IMR-90 (cell line): ENCODE measurements around the gene BBS7. TPM values are rescaled to one million over a fixed set of nuclear protein-coding genes. Genes with fewer than 3 reads are reported as not detected.
A peak's percentile ranks its signal among the peaks of the same experiment; 100 is the strongest.

Experiments
- ATAC-seq: fragments of 200-7000 bp; cut with Tn5 transposase; 2 replicates; pipeline ENCODE4 v1.9.1; 2020; ENCODE audit warnings: low read depth, mild to moderate bottlenecking, moderate library complexity
- BruUV-seq: library from RNA; stranded (reverse); fragments of 400-500 nt; replicated peaks from 2 replicates; lab custom pipeline; 2021; lab: Mats Ljungman, UMichigan
- CTCF ChIA-PET: fragments of 300-600 bp; formaldehyde crosslinking; extraction: SDS; loops from one replicate; lab custom pipeline; 2021; ENCODE audit warnings: antibody characterized with exemption; lab: Yijun Ruan, JAX
- POLR2A ChIA-PET: fragments of 300-600 bp; sonication (Branson Sonifier 250); formaldehyde crosslinking; loops from one replicate; lab custom pipeline; 2022; ENCODE audit warnings: antibody characterized with exemption; ENCODE audit not compliant: unreplicated experiment; lab: Charles Lee
- DNase-seq: peaks from one replicate; pipeline ENCODE4 v3.0.0; 2013
- H2AFZ ChIP-seq: replicated peaks from 2 replicates; pipeline ENCODE3; 2013; ENCODE audit warnings: low read length, mild to moderate bottlenecking; ENCODE audit not compliant: poor library complexity
- H2AK5ac ChIP-seq: 2 replicates; pipeline ENCODE4 v1.6.1; 2013; ENCODE audit warnings: low read depth, low read length, inconsistent platforms
- H2AK9ac ChIP-seq: replicated peaks from 2 replicates; pipeline ENCODE3; 2013; ENCODE audit warnings: mild to moderate bottlenecking, low read depth, low read length, moderate library complexity; ENCODE audit not compliant: poor library complexity
- H2BK120ac ChIP-seq: 2 replicates; pipeline ENCODE4 v1.6.1; 2013; ENCODE audit warnings: low read depth, low read length, inconsistent platforms
- H2BK15ac ChIP-seq: 3 replicates; pipeline ENCODE4 v1.6.1; 2013; ENCODE audit warnings: low read depth, low read length, inconsistent platforms
- H2BK20ac ChIP-seq: 2 replicates; pipeline ENCODE4 v1.6.1; 2013; ENCODE audit warnings: low read depth, mild to moderate bottlenecking, inconsistent platforms, low read length, moderate library complexity
- H2BK5ac ChIP-seq: 2 replicates; pipeline ENCODE4 v1.6.1; 2013; ENCODE audit warnings: mild to moderate bottlenecking, low read depth, low read length, inconsistent platforms; ENCODE audit not compliant: poor library complexity, severe bottlenecking
- H3K14ac ChIP-seq: replicated peaks from 2 replicates; pipeline ENCODE4 v1.6.1; 2013; ENCODE audit warnings: low read depth, low read length, inconsistent platforms
- H3K18ac ChIP-seq: 2 replicates; pipeline ENCODE4 v1.6.1; 2013; ENCODE audit warnings: low read depth, low read length, control low read depth
- H3K23ac ChIP-seq: 2 replicates; pipeline ENCODE4 v1.6.1; 2013; ENCODE audit warnings: low read depth, low read length, inconsistent platforms
- H3K27ac ChIP-seq: 2 replicates; pipeline ENCODE4 v1.5.1; 2013; ENCODE audit warnings: mild to moderate bottlenecking, control low read depth, low read length; ENCODE audit not compliant: insufficient read depth
- H3K27me3 ChIP-seq: 2 replicates; pipeline ENCODE4 v1.6.1; 2013; ENCODE audit warnings: low read length; ENCODE audit not compliant: control insufficient read depth, insufficient read depth
- H3K36me3 ChIP-seq: 2 replicates; pipeline ENCODE4 v1.6.1; 2013; ENCODE audit warnings: low read length, mixed read lengths; ENCODE audit not compliant: control insufficient read depth, insufficient read depth
- H3K4ac ChIP-seq: 2 replicates; pipeline ENCODE4 v1.6.1; 2013; ENCODE audit warnings: low read depth, low read length, inconsistent platforms
- H3K4me1 ChIP-seq: 2 replicates; pipeline ENCODE4 v1.6.1; 2013; ENCODE audit warnings: low read length, mixed read lengths; ENCODE audit not compliant: control insufficient read depth, insufficient read depth
- H3K4me2 ChIP-seq: 2 replicates; pipeline ENCODE4 v1.6.1; 2013; ENCODE audit warnings: low read depth, mild to moderate bottlenecking, control low read depth, low read length, moderate library complexity
- H3K4me3 ChIP-seq: 2 replicates; pipeline ENCODE4 v1.5.1; 2013; ENCODE audit warnings: low read depth, mild to moderate bottlenecking, control low read depth, low read length, moderate library complexity; ENCODE audit not compliant: insufficient read depth
- H3K56ac ChIP-seq: 2 replicates; pipeline ENCODE4 v1.6.1; 2013; ENCODE audit warnings: low read length, inconsistent platforms; ENCODE audit not compliant: insufficient read depth; ENCODE audit errors: extremely low read depth
- H3K79me1 ChIP-seq, 2 experiments: 2 replicates each; pipeline ENCODE4 v1.6.1; 2013; ENCODE audit warnings: low read length in 2 of 2, inconsistent platforms in 1 of 2, low read depth in 1 of 2
- H3K9ac ChIP-seq: 2 replicates; pipeline ENCODE4 v1.6.1; 2013; ENCODE audit warnings: low read depth, low read length, control low read depth
- H3K9me1 ChIP-seq: 2 replicates; pipeline ENCODE4 v1.6.1; 2013; ENCODE audit warnings: low read length, inconsistent platforms; ENCODE audit not compliant: insufficient read depth
- H3K9me3 ChIP-seq: 2 replicates; pipeline ENCODE4 v1.6.1; 2013; ENCODE audit warnings: low read length; ENCODE audit not compliant: control insufficient read depth, insufficient read depth
- H4K20me1 ChIP-seq: 2 replicates; pipeline ENCODE4 v1.6.1; 2013; ENCODE audit warnings: low read length, inconsistent platforms; ENCODE audit not compliant: insufficient read depth
- H4K5ac ChIP-seq: 2 replicates; pipeline ENCODE4 v1.6.1; 2013; ENCODE audit warnings: mild to moderate bottlenecking, low read depth, low read length, control low read depth
- H4K8ac ChIP-seq, 2 experiments: 2 replicates each; pipeline ENCODE4 v1.6.1; 2013; ENCODE audit warnings: low read depth in 2 of 2, low read length in 2 of 2, control low read depth in 1 of 2, inconsistent platforms in 1 of 2
- H4K91ac ChIP-seq: 2 replicates; pipeline ENCODE4 v1.6.1; 2013; ENCODE audit warnings: low read depth, low read length, inconsistent platforms; ENCODE audit not compliant: insufficient read depth
- CHD1 ChIP-seq: IDR thresholded peaks from 2 replicates; pipeline ENCODE4 v1.6.1; 2012; ENCODE audit warnings: low read depth, low read length, improper control_type of control experiment
- ELK1 ChIP-seq: fragments of 150-350 bp; IDR thresholded peaks from 2 replicates; pipeline ENCODE4 v1.6.1; 2016; ENCODE audit warnings: low read depth, mild to moderate bottlenecking, low read length, moderate library complexity, borderline replicate concordance
- FOS ChIP-seq: fragments of 150-350 bp; IDR thresholded peaks from 2 replicates; pipeline ENCODE4 v1.6.1; 2016; ENCODE audit warnings: low read depth, low read length
- MAFK ChIP-seq: IDR thresholded peaks from 2 replicates; pipeline ENCODE4 v1.6.1; 2012; ENCODE audit warnings: low read depth, low read length, improper control_type of control experiment
- POLR2A ChIP-seq: IDR thresholded peaks from 2 replicates; pipeline ENCODE4 v1.6.1; 2012; ENCODE audit warnings: mild to moderate bottlenecking, low read depth, low read length
- RCOR1 ChIP-seq: IDR thresholded peaks from 2 replicates; pipeline ENCODE4 v1.6.1; 2012; ENCODE audit warnings: mild to moderate bottlenecking, low read length, improper control_type of control experiment; ENCODE audit not compliant: insufficient replicate concordance
- RFX5 ChIP-seq: IDR thresholded peaks from 2 replicates; pipeline ENCODE4 v1.8.0; 2012; ENCODE audit warnings: low read depth, mild to moderate bottlenecking, low read length, moderate library complexity
- SMC3 ChIP-seq: fragments of 150-350 bp; IDR thresholded peaks from 2 replicates; pipeline ENCODE4 v1.6.1; 2016; ENCODE audit warnings: low read depth, mild to moderate bottlenecking, antibody characterized with exemption, low read length, moderate library complexity
- USF2 ChIP-seq: fragments of 150-350 bp; IDR thresholded peaks from 2 replicates; pipeline ENCODE4 v1.6.1; 2017; ENCODE audit warnings: mild to moderate bottlenecking, antibody characterized with exemption, low read length, low read depth
- WGBS, 2 experiments: methylation state at CpG; one replicate each; pipeline versions ENCODE4 v1.1.5 to v1.1.7; 2013; ENCODE audit warnings: missing lambda C conversion rate in 2 of 2; ENCODE audit not compliant: insufficient read length in 1 of 2; ENCODE audit errors: extremely low coverage in 2 of 2; 5-methylcytosine and 5-hydroxymethylcytosine counted together
- dilution Hi-C: fragments of 300-500 bp; cut with HindIII; formaldehyde crosslinking; loops from one replicate; pipeline ENCODE4 v1.14.3; 2018; ENCODE audit warnings: low sequenced_read_pairs; ENCODE audit not compliant: unreplicated experiment
- in situ Hi-C: fragments of 300-500 bp; cut with MboI; formaldehyde crosslinking; loops from 3 replicates; pipeline ENCODE4 v1.14.3; 2019; ENCODE audit warnings: low sequenced_read_pairs, inconsistent platforms, mixed read lengths
- intact Hi-C: fragments of 100-400 bp; cut with micrococcal nuclease; formaldehyde crosslinking; loops from 2 replicates; pipeline ENCODE4 v1.10.0; 2022
- polyA plus RNA-seq, 3 experiments: library from polyadenylated mRNA; depleted of rRNA; stranded (reverse); fragments of >200 nt; gene quantifications; 2 replicates each; pipeline ENCODE4 v1.2.3, GENCODE V29; 2012; ENCODE audit warnings: low replicate concordance in 1 of 3
- total RNA-seq: library from RNA; depleted of rRNA; stranded (reverse); fragments of >200 nt; gene quantifications from 2 replicates; pipeline ENCODE4 v1.2.3, GENCODE V29; 2012

The BBS7 gene
- total and polyA plus RNA-seq, 2 of the 4 experiments (the other 2 are of a cell fraction), result 23.0 to 32.3 TPM

DNA sequence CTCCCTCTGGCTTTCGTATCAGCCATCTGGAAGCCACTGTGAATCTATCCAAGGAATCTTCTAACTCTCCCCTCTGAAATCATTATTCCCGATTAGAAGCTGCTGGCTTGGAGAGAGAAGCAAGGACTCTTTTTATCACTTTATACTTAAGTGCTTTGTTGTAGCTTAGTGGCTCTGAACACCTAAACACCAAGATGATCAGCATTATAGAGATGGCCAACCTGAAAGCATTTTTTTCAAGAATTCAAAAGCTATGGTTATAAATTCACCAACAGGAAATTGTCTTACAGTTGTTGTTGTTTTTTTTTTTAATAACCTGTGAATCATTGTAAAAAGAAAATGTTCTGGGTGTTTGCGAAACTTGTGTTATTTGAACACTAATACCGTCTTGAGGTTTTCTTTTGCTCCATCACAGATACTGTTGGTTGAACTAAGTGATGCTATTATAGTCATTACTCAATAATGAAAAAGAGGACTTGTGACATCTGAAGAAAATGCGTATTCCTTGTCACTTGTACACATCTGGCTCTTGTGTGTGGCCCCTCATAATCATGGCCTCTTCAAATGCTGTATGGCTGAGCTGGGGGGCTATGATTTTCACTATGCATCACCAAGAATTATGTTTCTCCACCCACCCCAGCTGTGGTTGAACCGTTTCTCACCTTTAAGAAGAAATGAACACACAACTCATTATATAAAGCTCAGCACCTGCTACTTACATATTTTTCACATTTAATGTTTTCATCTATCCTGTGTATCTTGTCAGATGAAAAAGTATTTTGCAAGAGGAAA, 93.5 kb downstream of the BBS7 start:
- Histone ChIP-seq H3K9me1 (peaks cover 3% of the 10 kb centered on the region), H2AK5ac (peak overlapping the region; percentile 31; the same call in 1 of the 2 replicates), H4K20me1 (no peaks in the 10 kb centered on the region), H3K14ac (no peak overlapping the region), H3K4ac (no peak overlapping the region), H2BK5ac (peak overlapping the region; percentile 60), H3K27me3 (no peaks in the 10 kb centered on the region), H3K36me3 (no peaks in the 10 kb centered on the region), H3K4me3 (no peak overlapping the region), H3K9me3 (no peaks in the 10 kb centered on the region), H2AK9ac (no peak overlapping the region), H2BK15ac (no peak overlapping the region; the same call in 2 of the 3 replicates), H3K79me1 (no peaks in the 10 kb centered on the region), H2BK120ac (peak overlapping the region; percentile 89; the same call in 1 of the 2 replicates), H3K23ac (no peak overlapping the region), H3K9ac (no peak overlapping the region), H2AFZ (no peak overlapping the region), H4K91ac (no peak overlapping the region; the same call in 1 of the 2 replicates), H3K18ac (no peak overlapping the region), H4K5ac (peak overlapping the region; percentile 50; the same call in 1 of the 2 replicates), H3K56ac (no peak overlapping the region), H3K4me1 (peaks cover 11% of the 10 kb centered on the region), H4K8ac (0 out of 4 replicates have a peak overlapping the region, but pooled peaks of 1 of the 2 experiments have one; percentile 17), H3K27ac (no peak overlapping the region), H2BK20ac (peak overlapping the region; percentile 88), H3K4me2 (no peak overlapping the region)
- dilution Hi-C loops (no loop called here), in situ Hi-C loops (no loop called here), intact Hi-C loops (no loop called here)
- DNase-seq (no peak), ATAC-seq (no peak)
- ChIA-PET CTCF (interaction anchor here (0.6 kb wide), 2 partner anchors 9 to 98 kb away, joined by 3 to 7 read pairs; no protein-coding TSS in a partner anchor), POLR2A (no interaction called here)
- BruUV-seq, result no TSS peak
- TF ChIP-seq USF2 (no peak), MAFK (no peak), POLR2A (no peak), RCOR1 (no peak), FOS (no peak), RFX5 (no peak), ELK1 (no peak), SMC3 (no peak), CHD1 (no peak)
- WGBS, 2 experiments, result no CpG with 5 or more reads among the region's 6 CpGs
